SK-N-SH (cell line): ENCODE data around the gene SLAIN1.

Experiments
- GABPA ChIP-seq: IDR thresholded peaks from 2 replicates; pipeline ENCODE4 v1.4.0; 2012; ENCODE audit warnings: low read depth, mild to moderate bottlenecking
- JUND ChIP-seq: IDR thresholded peaks from 2 replicates; pipeline ENCODE4 v1.4.0; 2012
- MAX ChIP-seq: IDR thresholded peaks from 2 replicates; pipeline ENCODE4 v1.4.0; 2012; ENCODE audit warnings: low read depth
- RCOR1 ChIP-seq: fragments of 150-350 bp; IDR thresholded peaks from 2 replicates; pipeline ENCODE4 v1.6.1; 2017; ENCODE audit warnings: antibody characterized with exemption, low read length
- REST ChIP-seq: IDR thresholded peaks from 2 replicates; pipeline ENCODE4 v1.6.1; 2012; ENCODE audit warnings: mild to moderate bottlenecking, low read depth, low read length, moderate library complexity
- TF ChIP-seq, protein P1 (sequence below): fragments of 200-600 bp; sonication (generic); IDR thresholded peaks from 2 replicates; pipeline ENCODE4 v1.6.1; 2017; ENCODE audit warnings: antibody characterized with exemption, mild to moderate bottlenecking, moderate library complexity

- TF ChIP-seq RCOR1: no peak
- TF ChIP-seq REST: no peak
- TF ChIP-seq, protein P1, sequence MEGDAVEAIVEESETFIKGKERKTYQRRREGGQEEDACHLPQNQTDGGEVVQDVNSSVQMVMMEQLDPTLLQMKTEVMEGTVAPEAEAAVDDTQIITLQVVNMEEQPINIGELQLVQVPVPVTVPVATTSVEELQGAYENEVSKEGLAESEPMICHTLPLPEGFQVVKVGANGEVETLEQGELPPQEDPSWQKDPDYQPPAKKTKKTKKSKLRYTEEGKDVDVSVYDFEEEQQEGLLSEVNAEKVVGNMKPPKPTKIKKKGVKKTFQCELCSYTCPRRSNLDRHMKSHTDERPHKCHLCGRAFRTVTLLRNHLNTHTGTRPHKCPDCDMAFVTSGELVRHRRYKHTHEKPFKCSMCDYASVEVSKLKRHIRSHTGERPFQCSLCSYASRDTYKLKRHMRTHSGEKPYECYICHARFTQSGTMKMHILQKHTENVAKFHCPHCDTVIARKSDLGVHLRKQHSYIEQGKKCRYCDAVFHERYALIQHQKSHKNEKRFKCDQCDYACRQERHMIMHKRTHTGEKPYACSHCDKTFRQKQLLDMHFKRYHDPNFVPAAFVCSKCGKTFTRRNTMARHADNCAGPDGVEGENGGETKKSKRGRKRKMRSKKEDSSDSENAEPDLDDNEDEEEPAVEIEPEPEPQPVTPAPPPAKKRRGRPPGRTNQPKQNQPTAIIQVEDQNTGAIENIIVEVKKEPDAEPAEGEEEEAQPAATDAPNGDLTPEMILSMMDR: no peak
- TF ChIP-seq GABPA: no peak
- TF ChIP-seq MAX: no peak
- TF ChIP-seq JUND: no peak
Observed at GRCh38 chr13:77733674-77734073, 36.2 kb downstream of the SLAIN1 start.
